SK-N-SH (cell line): ENCODE results near the gene ELOVL6.

Source experiments
- EP300 ChIP-seq, 2 experiments: IDR thresholded peaks; 2 replicates each; pipeline versions ENCODE4 v1.4.0 to v1.6.1; 2012; ENCODE audit warnings: borderline replicate concordance in 1 of 2, low read depth in 1 of 2, low read length in 1 of 2
- FOXM1 ChIP-seq: IDR thresholded peaks from 2 replicates; pipeline ENCODE4 v1.4.0; 2012; ENCODE audit warnings: low read depth, mild to moderate bottlenecking
- GABPA ChIP-seq: IDR thresholded peaks from 2 replicates; pipeline ENCODE4 v1.4.0; 2012; ENCODE audit warnings: low read depth, mild to moderate bottlenecking
- MEF2A ChIP-seq: IDR thresholded peaks from 2 replicates; pipeline ENCODE4 v1.4.0; 2012; ENCODE audit warnings: low read depth, borderline replicate concordance
- NRF1 ChIP-seq: IDR thresholded peaks from 2 replicates; pipeline ENCODE4 v1.6.1; 2012; ENCODE audit warnings: low read depth, mild to moderate bottlenecking, low read length
- POLR2AphosphoS5 ChIP-seq: IDR thresholded peaks from 2 replicates; pipeline ENCODE4 v1.6.1; 2012; ENCODE audit warnings: low read depth, low read length
- RFX5 ChIP-seq: IDR thresholded peaks from 2 replicates; pipeline ENCODE4 v1.6.1; 2012; ENCODE audit warnings: mild to moderate bottlenecking, improper control_type of control experiment, low read length
- SIN3A ChIP-seq: IDR thresholded peaks from 2 replicates; pipeline ENCODE4 v1.6.1; 2012; ENCODE audit warnings: low read depth, mild to moderate bottlenecking, low read length, moderate library complexity, borderline replicate concordance
- TF ChIP-seq, protein P1 (sequence below): fragments of 200-600 bp; sonication (generic); IDR thresholded peaks from 2 replicates; pipeline ENCODE4 v1.6.1; 2017; ENCODE audit warnings: antibody characterized with exemption, mild to moderate bottlenecking, moderate library complexity
- TF ChIP-seq, protein P2 (sequence below): IDR thresholded peaks from 2 replicates; pipeline ENCODE4 v1.4.0; 2012; ENCODE audit warnings: low read depth, borderline replicate concordance
- TF ChIP-seq, protein P3 (sequence below): IDR thresholded peaks from 2 replicates; pipeline ENCODE4 v1.6.1; 2012; ENCODE audit warnings: mild to moderate bottlenecking, low read depth, low read length, moderate library complexity

DNA sequence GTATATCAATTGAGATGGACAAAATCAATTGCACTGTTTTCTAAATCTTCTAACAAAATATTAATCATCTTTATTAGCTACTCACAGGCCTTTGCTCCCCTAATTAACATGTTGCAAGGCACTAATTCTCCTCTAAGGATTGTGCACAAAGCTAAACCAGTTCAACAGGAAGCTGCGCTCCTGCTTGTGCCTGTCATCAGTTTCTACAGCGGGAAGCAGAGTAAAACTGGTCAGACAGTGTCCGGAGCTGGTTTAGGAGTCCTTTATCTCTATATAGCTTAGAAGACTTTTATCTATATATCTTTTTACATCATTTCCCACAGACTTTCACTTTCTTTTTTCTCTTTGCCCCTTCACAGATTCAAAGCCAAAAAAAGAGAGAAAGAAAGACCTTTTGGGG, 79.1 kb downstream of the ELOVL6 start:
- TF ChIP-seq, protein P1, sequence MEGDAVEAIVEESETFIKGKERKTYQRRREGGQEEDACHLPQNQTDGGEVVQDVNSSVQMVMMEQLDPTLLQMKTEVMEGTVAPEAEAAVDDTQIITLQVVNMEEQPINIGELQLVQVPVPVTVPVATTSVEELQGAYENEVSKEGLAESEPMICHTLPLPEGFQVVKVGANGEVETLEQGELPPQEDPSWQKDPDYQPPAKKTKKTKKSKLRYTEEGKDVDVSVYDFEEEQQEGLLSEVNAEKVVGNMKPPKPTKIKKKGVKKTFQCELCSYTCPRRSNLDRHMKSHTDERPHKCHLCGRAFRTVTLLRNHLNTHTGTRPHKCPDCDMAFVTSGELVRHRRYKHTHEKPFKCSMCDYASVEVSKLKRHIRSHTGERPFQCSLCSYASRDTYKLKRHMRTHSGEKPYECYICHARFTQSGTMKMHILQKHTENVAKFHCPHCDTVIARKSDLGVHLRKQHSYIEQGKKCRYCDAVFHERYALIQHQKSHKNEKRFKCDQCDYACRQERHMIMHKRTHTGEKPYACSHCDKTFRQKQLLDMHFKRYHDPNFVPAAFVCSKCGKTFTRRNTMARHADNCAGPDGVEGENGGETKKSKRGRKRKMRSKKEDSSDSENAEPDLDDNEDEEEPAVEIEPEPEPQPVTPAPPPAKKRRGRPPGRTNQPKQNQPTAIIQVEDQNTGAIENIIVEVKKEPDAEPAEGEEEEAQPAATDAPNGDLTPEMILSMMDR: no peak
- TF ChIP-seq EP300 (IDR thresholded peaks at IDR 0.05; ENCODE audit: borderline replicate concordance in 1 of 2, low read depth in 1 of 2, low read length in 1 of 2) (no peak), NRF1 (no peak), POLR2AphosphoS5 (no peak), MEF2A (no peak), SIN3A (no peak), RFX5 (peak; percentile 70; the same call in 1 of the 2 replicates), FOXM1 (no peak), GABPA (no peak)
- TF ChIP-seq, protein P2, sequence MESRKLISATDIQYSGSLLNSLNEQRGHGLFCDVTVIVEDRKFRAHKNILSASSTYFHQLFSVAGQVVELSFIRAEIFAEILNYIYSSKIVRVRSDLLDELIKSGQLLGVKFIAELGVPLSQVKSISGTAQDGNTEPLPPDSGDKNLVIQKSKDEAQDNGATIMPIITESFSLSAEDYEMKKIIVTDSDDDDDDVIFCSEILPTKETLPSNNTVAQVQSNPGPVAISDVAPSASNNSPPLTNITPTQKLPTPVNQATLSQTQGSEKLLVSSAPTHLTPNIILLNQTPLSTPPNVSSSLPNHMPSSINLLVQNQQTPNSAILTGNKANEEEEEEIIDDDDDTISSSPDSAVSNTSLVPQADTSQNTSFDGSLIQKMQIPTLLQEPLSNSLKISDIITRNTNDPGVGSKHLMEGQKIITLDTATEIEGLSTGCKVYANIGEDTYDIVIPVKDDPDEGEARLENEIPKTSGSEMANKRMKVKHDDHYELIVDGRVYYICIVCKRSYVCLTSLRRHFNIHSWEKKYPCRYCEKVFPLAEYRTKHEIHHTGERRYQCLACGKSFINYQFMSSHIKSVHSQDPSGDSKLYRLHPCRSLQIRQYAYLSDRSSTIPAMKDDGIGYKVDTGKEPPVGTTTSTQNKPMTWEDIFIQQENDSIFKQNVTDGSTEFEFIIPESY: no peak
- TF ChIP-seq, protein P3, sequence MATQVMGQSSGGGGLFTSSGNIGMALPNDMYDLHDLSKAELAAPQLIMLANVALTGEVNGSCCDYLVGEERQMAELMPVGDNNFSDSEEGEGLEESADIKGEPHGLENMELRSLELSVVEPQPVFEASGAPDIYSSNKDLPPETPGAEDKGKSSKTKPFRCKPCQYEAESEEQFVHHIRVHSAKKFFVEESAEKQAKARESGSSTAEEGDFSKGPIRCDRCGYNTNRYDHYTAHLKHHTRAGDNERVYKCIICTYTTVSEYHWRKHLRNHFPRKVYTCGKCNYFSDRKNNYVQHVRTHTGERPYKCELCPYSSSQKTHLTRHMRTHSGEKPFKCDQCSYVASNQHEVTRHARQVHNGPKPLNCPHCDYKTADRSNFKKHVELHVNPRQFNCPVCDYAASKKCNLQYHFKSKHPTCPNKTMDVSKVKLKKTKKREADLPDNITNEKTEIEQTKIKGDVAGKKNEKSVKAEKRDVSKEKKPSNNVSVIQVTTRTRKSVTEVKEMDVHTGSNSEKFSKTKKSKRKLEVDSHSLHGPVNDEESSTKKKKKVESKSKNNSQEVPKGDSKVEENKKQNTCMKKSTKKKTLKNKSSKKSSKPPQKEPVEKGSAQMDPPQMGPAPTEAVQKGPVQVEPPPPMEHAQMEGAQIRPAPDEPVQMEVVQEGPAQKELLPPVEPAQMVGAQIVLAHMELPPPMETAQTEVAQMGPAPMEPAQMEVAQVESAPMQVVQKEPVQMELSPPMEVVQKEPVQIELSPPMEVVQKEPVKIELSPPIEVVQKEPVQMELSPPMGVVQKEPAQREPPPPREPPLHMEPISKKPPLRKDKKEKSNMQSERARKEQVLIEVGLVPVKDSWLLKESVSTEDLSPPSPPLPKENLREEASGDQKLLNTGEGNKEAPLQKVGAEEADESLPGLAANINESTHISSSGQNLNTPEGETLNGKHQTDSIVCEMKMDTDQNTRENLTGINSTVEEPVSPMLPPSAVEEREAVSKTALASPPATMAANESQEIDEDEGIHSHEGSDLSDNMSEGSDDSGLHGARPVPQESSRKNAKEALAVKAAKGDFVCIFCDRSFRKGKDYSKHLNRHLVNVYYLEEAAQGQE: no peak
